Cardiac muscle cell (in vitro differentiated cells and primary cell): ENCODE data around the gene FAM174B. TPM values are rescaled to one million over a fixed set of nuclear protein-coding genes. Genes with fewer than 3 reads are reported as not detected.

ENCODE experiments used
- DNase-seq, 2 donors: peaks; one replicate each; pipeline versions ENCODE4 v3.0.0 to v3.0.0-alpha.2; 2010 to 2017; ENCODE audit warnings: low read depth in 1 of 2, low spot score in 1 of 2
- H3K27ac ChIP-seq: fragments of 200-600 bp; sonication (generic); 2 replicates; pipeline ENCODE4 v1.5.1; 2016
- H3K27me3 ChIP-seq: fragments of 200-600 bp; sonication (generic); 2 replicates; pipeline ENCODE4 v1.6.0; 2016; ENCODE audit warnings: control low read depth
- H3K36me3 ChIP-seq: fragments of 200-600 bp; sonication (generic); 2 replicates; pipeline ENCODE4 v1.5.1; 2016; ENCODE audit warnings: control low read depth
- H3K4me1 ChIP-seq: fragments of 200-600 bp; sonication (generic); 2 replicates; pipeline ENCODE4 v1.8.1; 2017; ENCODE audit warnings: low read depth, mild to moderate bottlenecking, mixed run types
- H3K4me3 ChIP-seq: fragments of 200-600 bp; sonication (generic); 2 replicates; pipeline ENCODE4 v1.5.1; 2016; ENCODE audit warnings: mild to moderate bottlenecking
- H3K9me3 ChIP-seq: fragments of 200-600 bp; sonication (generic); 2 replicates; pipeline ENCODE4 v1.5.1; 2017; ENCODE audit warnings: low read depth, mild to moderate bottlenecking, control low read depth
- CTCF ChIP-seq: IDR thresholded peaks from 2 replicates; pipeline ENCODE4 v1.5.1; 2012; ENCODE audit warnings: low read depth, mild to moderate bottlenecking, low read length
- polyA plus RNA-seq: library from polyadenylated mRNA; unstranded; fragments of >200 nt; fragmentation: Nextera tagmentation; extraction: Ambion mirVana; gene quantifications from 2 replicates; pipeline ENCODE4 v1.2.1, GENCODE V29; 2016
- total RNA-seq: library from RNA; depleted of rRNA; stranded (reverse); fragments of >200 nt; gene quantifications from 2 replicates; pipeline ENCODE4 v1.2.3, GENCODE V29; 2016

The FAM174B gene
- total and polyA plus RNA-seq, 2 experiments from 2014 or later: 9.3 to 30.2 TPM

GRCh38 chr15:92623435-92623834 is 32.1 kb downstream of the FAM174B start:
- Histone ChIP-seq H3K27me3 (no peaks in the 10 kb centered on the region), H3K36me3 (no peaks in the 10 kb centered on the region), H3K27ac (no peak overlapping the region), H3K9me3 (no peaks in the 10 kb centered on the region), H3K4me1 (peaks cover 9% of the 10 kb centered on the region), H3K4me3 (no peak overlapping the region)
- no peak for DNase-seq
- TF ChIP-seq CTCF: no peak

- DNase-seq: no peak
- Histone ChIP-seq H3K4me1 (peaks cover 23% of the 10 kb centered on the region), H3K36me3 (no peaks in the 10 kb centered on the region), H3K9me3 (no peaks in the 10 kb centered on the region), H3K4me3 (no peak overlapping the region), H3K27me3 (no peaks in the 10 kb centered on the region), H3K27ac (no peak overlapping the region)
- no peak for TF ChIP-seq CTCF
Observed at GRCh38 chr15:92621972-92622533, 33.5 kb downstream of the FAM174B start.

DNA sequence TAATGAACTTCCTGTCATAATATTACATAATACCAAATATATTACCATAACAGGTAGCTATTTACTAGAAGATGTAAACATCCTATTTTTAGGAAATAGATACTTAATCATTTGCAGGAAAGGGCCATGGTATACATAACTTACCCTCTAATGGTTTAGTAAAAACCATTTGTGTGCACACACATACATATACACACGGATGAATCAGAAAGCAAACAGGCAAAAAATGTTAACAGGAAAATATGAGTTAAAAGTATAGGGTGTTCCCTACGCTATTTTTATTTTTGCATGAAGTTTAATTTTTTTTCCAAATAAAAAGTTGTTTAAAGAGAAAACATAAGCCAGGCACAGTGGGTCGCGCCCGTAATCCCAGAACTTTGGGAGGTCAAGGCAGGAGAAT is 34.6 kb downstream of the FAM174B start:
- TF ChIP-seq CTCF: no peak
- H3K9me3 ChIP-seq: no peaks in the 10 kb centered on the region
- peaks cover 25% of the 10 kb centered on the region for H3K4me1 ChIP-seq
- H3K4me3 ChIP-seq: no peak overlapping the region
- H3K27me3 ChIP-seq: no peaks in the 10 kb centered on the region
- no peaks in the 10 kb centered on the region for H3K36me3 ChIP-seq
- no peak for DNase-seq
- H3K27ac ChIP-seq: no peak overlapping the region

GRCh38 chr15:92619145-92620101 is 36.2 kb downstream of the FAM174B start:
- DNase-seq: peak in 1 of 2 donors; percentile 81
- no peak for TF ChIP-seq CTCF
- Histone ChIP-seq H3K27me3 (no peaks in the 10 kb centered on the region), H3K27ac (peak overlapping the region; percentile 49), H3K36me3 (no peaks in the 10 kb centered on the region), H3K9me3 (no peaks in the 10 kb centered on the region), H3K4me3 (no peak overlapping the region), H3K4me1 (peaks cover 25% of the 10 kb centered on the region)

- no peaks in the 10 kb centered on the region for H3K9me3 ChIP-seq
- H3K36me3 ChIP-seq: no peaks in the 10 kb centered on the region
- H3K27me3 ChIP-seq: no peaks in the 10 kb centered on the region
- H3K4me1 ChIP-seq: peaks cover 16% of the 10 kb centered on the region
- peak; percentile 48 to 93 for DNase-seq
- peak overlapping the region; percentile 83 for H3K27ac ChIP-seq
- no peak overlapping the region for H3K4me3 ChIP-seq
- no peak for TF ChIP-seq CTCF
Observed at GRCh38 chr15:92617549-92618520, 37.7 kb downstream of the FAM174B start.
